ENCODE data around the gene PLD2. TPM values are rescaled to one million over a fixed set of nuclear protein-coding genes. Genes with fewer than 3 reads are reported as not detected.

The PLD2 gene
- total RNA-seq, 2 donors from 2014 or later = 25.7 to 41.5 TPM

GRCh38 chr17:4852567-4853207, 45.7 kb downstream of the PLD2 start:
- TF ChIP-seq POLR2A (IDR thresholded peaks at IDR 0.05) = no peak
- no peak for TF ChIP-seq CTCF (IDR thresholded peaks at IDR 0.05)
- no peaks in the 10 kb centered on the region for H3K9me3 ChIP-seq
- no peak for ATAC-seq
- intact Hi-C loops (cut with DNase I) = no loop called here
- no peaks in the 10 kb centered on the region for H3K27me3 ChIP-seq
- no peaks in the 10 kb centered on the region for H3K36me3 ChIP-seq (replicated peaks in 1 of 2; ENCODE audit: insufficient read depth in 1 of 2, low read depth in 2 of 2)
- peaks cover 9% of the 10 kb centered on the region for H3K4me1 ChIP-seq
- no peak overlapping the region for H3K27ac ChIP-seq
- peak in 3 of 4 donors; percentile 24 to 32 (median 31) for DNase-seq
- no peak overlapping the region for H3K4me3 ChIP-seq

- 64 to 97% methylated on average over 2 of the region's 2 CpGs for WGBS, 2 donors
- Histone ChIP-seq H3K36me3 (replicated peaks in 1 of 2; ENCODE audit: insufficient read depth in 1 of 2, low read depth in 2 of 2) (no peaks in the 10 kb centered on the region), H3K4me3 (no peak overlapping the region), H3K9me3 (no peaks in the 10 kb centered on the region), H3K4me1 (peaks cover 7% of the 10 kb centered on the region), H3K27me3 (no peaks in the 10 kb centered on the region), H3K27ac (no peak overlapping the region)
- no peak for DNase-seq
- no peak for ATAC-seq
- intact Hi-C loops (cut with DNase I) = no loop called here
- TF ChIP-seq CTCF (IDR thresholded peaks at IDR 0.05) = no peak
- no peak for TF ChIP-seq POLR2A (IDR thresholded peaks at IDR 0.05)
Observed at GRCh38 chr17:4853208-4853671, 46.3 kb downstream of the PLD2 start.

- no peaks in the 10 kb centered on the region for H3K27me3 ChIP-seq
- H3K27ac ChIP-seq = no peak overlapping the region
- no peak for ATAC-seq
- no peak overlapping the region for H3K4me3 ChIP-seq
- H3K9me3 ChIP-seq = no peaks in the 10 kb centered on the region
- H3K36me3 ChIP-seq (replicated peaks in 1 of 2; ENCODE audit: insufficient read depth in 1 of 2, low read depth in 2 of 2) = no peaks in the 10 kb centered on the region
- intact Hi-C loops (cut with DNase I) = no loop called here
- DNase-seq = no peak
- TF ChIP-seq POLR2A (IDR thresholded peaks at IDR 0.05) = no peak
- no peak for TF ChIP-seq CTCF (IDR thresholded peaks at IDR 0.05)
- peaks cover 15% of the 10 kb centered on the region for H3K4me1 ChIP-seq
- 96 to 97% methylated on average over 5 of the region's 5 CpGs for WGBS, 2 donors
Observed at GRCh38 chr17:4854111-4854681, 47.2 kb downstream of the PLD2 start.

- WGBS, 2 donors = 84 to 95% methylated on average over 13 to 17 of the region's 17 CpGs
- Histone ChIP-seq H3K27ac (no peak overlapping the region), H3K9me3 (no peaks in the 10 kb centered on the region), H3K27me3 (no peaks in the 10 kb centered on the region), H3K36me3 (replicated peaks in 1 of 2; ENCODE audit: insufficient read depth in 1 of 2, low read depth in 2 of 2) (peaks cover 0 to 4% of the 10 kb centered on the region in 2 donors), H3K4me3 (no peak overlapping the region), H3K4me1 (peaks cover 17% of the 10 kb centered on the region)
- intact Hi-C loops (cut with DNase I) = no loop called here
- ATAC-seq = no peak
- TF ChIP-seq POLR2A (IDR thresholded peaks at IDR 0.05) (no peak), CTCF (IDR thresholded peaks at IDR 0.05) (no peak)
- DNase-seq = no peak
Observed at GRCh38 chr17:4856271-4856936, 49.5 kb downstream of the PLD2 start.

Data from body of pancreas (tissue), 4 donors.